Progenitor cell of endocrine pancreas (in vitro differentiated cells): ENCODE data around the gene SMURF2. TPM values are rescaled to one million over a fixed set of nuclear protein-coding genes. Genes with fewer than 3 reads are reported as not detected.

Experiments used
- DNase-seq: peaks from one replicate; pipeline ENCODE4 v3.0.0; 2021; ENCODE audit warnings: low spot score; ENCODE audit not compliant: unreplicated experiment
- H3K27ac Mint-ChIP-seq: 2 replicates; pipeline ENCODE4 v1.8.0; 2021; ENCODE audit warnings: mild to moderate bottlenecking, moderate library complexity, mixed read lengths
- H3K27me3 Mint-ChIP-seq: 2 replicates; pipeline ENCODE4 v1.8.0; 2021; ENCODE audit warnings: mixed read lengths
- H3K36me3 Mint-ChIP-seq: 2 replicates; pipeline ENCODE4 v1.8.0; 2022; ENCODE audit warnings: mixed read lengths; ENCODE audit not compliant: insufficient read depth
- H3K4me1 Mint-ChIP-seq: 2 replicates; pipeline ENCODE4 v1.8.0; 2021; ENCODE audit warnings: low read depth, mixed read lengths
- H3K4me3 Mint-ChIP-seq: 2 replicates; pipeline ENCODE4 v1.8.0; 2021; ENCODE audit warnings: low read depth, mild to moderate bottlenecking, moderate library complexity, mixed read lengths
- H3K9me3 Mint-ChIP-seq: 2 replicates; pipeline ENCODE4 v1.8.0; 2021; ENCODE audit warnings: low read depth, mixed read lengths
- total RNA-seq: library from RNA; stranded (reverse); gene quantifications from 2 replicates; pipeline ENCODE4 v1.2.1, GENCODE V29; 2021
- TF ChIP-seq, protein P1 (sequence below): fragments of 200-600 bp; sonication (generic); IDR thresholded peaks from one replicate; pipeline ENCODE4 v1.5.0; 2021; ENCODE audit warnings: antibody characterized with exemption, mild to moderate bottlenecking; ENCODE audit not compliant: unreplicated experiment

The SMURF2 gene
- total RNA-seq, 1 donor from 2014 or later, result 43.9 TPM

DNA sequence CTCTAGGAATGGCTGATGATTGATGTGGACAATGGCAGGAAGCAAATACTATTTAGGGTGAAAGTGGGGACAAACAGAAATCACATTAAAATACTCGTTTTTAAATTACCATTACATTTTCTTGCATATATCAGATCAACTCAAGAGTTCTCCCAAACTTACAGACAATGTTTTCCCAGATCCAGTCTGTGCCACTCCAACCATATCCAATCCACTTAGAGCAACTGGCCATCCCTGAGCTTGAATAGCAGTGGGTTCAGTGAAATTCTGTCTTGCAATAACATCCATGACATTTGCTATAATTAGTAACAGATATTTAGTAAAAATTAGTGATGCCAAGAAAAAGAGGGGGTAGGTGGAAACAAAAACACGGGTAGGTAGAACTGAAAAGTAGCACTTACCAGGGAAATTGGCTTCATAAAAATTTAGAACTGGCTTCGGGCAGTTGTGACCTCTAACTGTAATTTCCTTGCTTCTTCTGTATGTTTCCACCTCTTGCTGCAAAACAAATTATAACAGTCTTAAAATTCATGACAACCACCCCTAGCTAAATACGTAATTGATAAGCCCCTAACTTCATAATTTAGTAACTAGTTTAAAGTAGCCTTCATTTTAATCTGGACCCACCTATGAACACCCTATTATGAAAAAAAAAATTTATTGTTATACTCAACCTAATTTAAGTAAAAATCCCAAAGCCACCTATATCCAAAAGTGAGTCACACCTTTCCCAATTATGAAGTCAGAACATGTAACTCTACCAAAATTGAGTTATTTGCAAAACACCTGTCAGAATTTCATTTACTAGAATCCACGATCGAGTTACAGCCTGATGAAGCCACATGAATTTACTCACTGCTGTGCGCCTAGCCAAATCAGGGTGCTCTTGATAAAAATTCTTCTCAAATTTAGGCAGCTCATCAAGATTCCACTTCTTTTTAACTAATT, 158.0 kb downstream of the SMURF2 start:
- Mint-ChIP-seq H3K4me3 (peak overlapping the region; percentile 98), H3K9me3 (no peaks in the 10 kb centered on the region), H3K36me3 (peaks cover 55% of the 10 kb centered on the region), H3K27me3 (no peaks in the 10 kb centered on the region), H3K4me1 (peaks cover 37% of the 10 kb centered on the region), H3K27ac (peak overlapping the region; percentile 100)
- TF ChIP-seq, protein P1, sequence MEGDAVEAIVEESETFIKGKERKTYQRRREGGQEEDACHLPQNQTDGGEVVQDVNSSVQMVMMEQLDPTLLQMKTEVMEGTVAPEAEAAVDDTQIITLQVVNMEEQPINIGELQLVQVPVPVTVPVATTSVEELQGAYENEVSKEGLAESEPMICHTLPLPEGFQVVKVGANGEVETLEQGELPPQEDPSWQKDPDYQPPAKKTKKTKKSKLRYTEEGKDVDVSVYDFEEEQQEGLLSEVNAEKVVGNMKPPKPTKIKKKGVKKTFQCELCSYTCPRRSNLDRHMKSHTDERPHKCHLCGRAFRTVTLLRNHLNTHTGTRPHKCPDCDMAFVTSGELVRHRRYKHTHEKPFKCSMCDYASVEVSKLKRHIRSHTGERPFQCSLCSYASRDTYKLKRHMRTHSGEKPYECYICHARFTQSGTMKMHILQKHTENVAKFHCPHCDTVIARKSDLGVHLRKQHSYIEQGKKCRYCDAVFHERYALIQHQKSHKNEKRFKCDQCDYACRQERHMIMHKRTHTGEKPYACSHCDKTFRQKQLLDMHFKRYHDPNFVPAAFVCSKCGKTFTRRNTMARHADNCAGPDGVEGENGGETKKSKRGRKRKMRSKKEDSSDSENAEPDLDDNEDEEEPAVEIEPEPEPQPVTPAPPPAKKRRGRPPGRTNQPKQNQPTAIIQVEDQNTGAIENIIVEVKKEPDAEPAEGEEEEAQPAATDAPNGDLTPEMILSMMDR, result no peak
- DNase-seq, result no peak

DNA sequence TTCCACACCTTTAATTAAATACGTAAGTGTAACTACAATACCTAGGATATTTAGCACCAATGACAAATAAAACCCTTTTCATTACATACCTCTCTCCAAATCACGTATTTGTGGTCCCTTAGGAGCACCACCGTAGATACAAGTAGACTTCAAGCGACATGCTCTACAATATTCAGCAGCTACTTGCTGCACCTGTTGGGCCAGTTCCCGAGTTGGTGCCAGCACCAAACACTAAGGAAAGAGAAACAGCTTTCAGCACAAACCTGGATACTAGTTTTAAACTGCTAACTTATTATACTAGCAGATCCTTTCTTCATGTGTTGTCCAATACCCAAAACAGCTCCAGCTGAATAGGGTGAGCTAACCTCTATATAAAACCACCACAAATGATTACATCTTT, 158.8 kb downstream of the SMURF2 start:
- Mint-ChIP-seq H3K36me3 (peaks cover 59% of the 10 kb centered on the region), H3K9me3 (no peaks in the 10 kb centered on the region), H3K27ac (peak overlapping the region; percentile 90), H3K4me1 (peaks cover 38% of the 10 kb centered on the region), H3K27me3 (no peaks in the 10 kb centered on the region), H3K4me3 (peak overlapping the region; percentile 35)
- no peak for DNase-seq
- TF ChIP-seq, protein P1, result no peak

DNA sequence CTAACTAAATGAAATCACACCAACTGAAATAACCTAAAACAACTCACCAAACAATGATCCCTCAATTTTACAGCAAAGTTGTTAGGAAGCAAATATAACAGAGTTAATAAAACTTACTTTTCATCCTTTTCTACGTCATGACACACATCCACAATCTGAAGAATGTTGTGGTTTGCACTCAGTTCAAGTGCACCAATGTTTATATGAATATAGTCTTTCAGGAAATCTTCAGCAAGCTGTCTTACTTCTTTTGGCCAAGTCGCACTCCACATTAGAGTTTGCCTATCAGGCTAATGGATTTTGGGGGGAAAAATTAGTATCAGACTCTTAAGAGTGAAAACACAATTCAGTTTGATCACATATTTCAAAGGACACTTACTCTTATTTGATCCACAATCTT, 159.3 kb downstream of the SMURF2 start:
- peak overlapping the region; percentile 90 for H3K27ac Mint-ChIP-seq
- H3K4me1 Mint-ChIP-seq, result peaks cover 42% of the 10 kb centered on the region
- no peak for DNase-seq
- H3K9me3 Mint-ChIP-seq, result no peaks in the 10 kb centered on the region
- no peaks in the 10 kb centered on the region for H3K27me3 Mint-ChIP-seq
- TF ChIP-seq, protein P1, result no peak
- peaks cover 62% of the 10 kb centered on the region for H3K36me3 Mint-ChIP-seq
- no peak overlapping the region for H3K4me3 Mint-ChIP-seq

DNA sequence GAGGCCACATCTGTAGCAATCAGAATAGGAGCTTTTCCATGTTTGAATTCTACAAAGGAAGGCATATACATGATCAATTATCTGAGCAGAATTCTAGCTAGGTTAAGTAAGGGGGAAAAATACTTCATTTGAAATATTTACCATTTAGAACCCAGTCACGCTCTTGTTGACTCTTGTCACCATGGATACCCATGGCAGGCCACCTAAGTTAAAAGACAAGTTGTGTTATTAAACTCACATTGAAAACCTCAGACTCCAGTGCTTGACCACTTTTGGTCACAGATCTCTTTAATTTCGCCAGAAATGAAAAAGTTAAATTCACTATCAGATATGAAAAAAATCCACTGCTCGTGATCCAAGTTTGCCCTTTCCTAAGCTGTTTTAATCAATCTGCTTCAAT, 160.1 kb downstream of the SMURF2 start:
- Mint-ChIP-seq H3K4me1 (peaks cover 40% of the 10 kb centered on the region), H3K27ac (peak overlapping the region; percentile 90), H3K36me3 (peaks cover 63% of the 10 kb centered on the region), H3K27me3 (no peaks in the 10 kb centered on the region), H3K4me3 (no peak overlapping the region), H3K9me3 (no peaks in the 10 kb centered on the region)
- no peak for DNase-seq
- TF ChIP-seq, protein P1, result no peak

DNA sequence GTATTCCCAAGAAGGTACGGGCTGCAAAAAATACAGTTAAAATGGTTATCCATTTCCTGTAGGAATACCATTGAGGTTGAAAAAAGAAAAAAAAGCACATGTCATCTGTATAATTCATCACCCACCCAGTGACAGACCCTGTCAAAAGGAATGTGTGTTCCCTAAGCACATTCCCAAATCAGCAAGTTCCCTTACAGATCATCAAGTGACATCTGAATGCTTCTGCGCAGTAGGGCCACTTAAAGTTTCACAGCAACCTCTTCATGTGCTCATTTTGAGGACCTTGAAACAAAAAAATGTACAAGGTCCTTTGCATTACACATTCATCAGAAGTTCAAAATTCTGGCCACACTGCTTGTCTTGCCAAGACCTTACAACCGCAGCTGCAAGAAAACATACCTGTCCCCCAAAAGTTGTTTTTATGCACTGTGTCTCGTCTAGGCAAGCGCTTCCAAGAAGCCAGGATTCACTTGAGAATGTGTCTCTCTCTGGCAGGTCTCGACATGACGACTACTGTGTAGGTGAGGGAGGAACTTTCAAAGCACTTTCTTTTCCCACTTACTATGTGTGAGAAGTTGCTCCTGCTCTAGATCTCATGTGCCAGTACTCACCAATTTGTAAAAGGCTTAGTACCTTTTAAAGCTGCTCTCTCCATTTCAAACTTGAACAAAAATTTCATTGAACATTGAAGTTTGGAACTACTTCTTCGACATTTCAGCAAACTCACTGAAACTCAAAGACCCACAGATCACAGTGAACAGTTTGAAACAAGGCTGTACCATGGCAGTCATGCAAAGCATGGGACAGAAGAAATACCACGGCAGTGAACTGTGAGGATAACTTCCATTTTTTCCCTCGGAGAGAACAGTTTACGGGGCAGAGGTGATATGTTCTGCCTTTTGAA, 161.0 kb downstream of the SMURF2 start:
- DNase-seq, result no peak
- Mint-ChIP-seq H3K27me3 (no peaks in the 10 kb centered on the region), H3K4me3 (no peak overlapping the region), H3K27ac (peak overlapping the region; percentile 61), H3K36me3 (peaks cover 63% of the 10 kb centered on the region), H3K9me3 (no peaks in the 10 kb centered on the region), H3K4me1 (peaks cover 45% of the 10 kb centered on the region)
- TF ChIP-seq, protein P1, result no peak
